Measurements from ENCODE around the gene SLC15A3.

The SLC15A3 gene

DNA sequence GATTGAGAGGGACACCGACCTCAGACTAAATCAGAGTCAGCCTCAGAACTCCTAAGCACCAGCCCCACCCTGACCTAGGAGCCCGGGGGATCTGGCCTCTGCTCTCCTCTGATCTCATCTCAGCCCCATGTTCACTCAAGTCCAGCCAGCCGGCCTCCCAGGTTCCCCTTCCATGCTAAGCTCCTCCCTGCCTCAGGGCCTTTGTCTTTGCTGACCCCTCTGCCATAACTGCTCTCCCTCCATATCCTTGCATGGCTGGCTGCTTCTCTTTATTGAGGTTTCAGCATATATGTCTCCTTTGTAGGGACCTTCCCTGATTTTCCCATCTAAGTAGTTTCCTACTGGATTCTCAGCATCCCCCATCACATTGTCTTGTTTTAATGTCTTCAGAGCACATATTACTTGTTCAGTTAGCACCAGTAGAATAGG lies 780 bp upstream of the SLC15A3 start:
- H3K79me2 ChIP-seq (ENCODE audit: low read length) = peaks cover 42% of the 10 kb centered on the region
- H3K27me3 ChIP-seq (ENCODE audit: low read depth, low read length) = no peaks in the 10 kb centered on the region
- TF ChIP-seq, protein P1, sequence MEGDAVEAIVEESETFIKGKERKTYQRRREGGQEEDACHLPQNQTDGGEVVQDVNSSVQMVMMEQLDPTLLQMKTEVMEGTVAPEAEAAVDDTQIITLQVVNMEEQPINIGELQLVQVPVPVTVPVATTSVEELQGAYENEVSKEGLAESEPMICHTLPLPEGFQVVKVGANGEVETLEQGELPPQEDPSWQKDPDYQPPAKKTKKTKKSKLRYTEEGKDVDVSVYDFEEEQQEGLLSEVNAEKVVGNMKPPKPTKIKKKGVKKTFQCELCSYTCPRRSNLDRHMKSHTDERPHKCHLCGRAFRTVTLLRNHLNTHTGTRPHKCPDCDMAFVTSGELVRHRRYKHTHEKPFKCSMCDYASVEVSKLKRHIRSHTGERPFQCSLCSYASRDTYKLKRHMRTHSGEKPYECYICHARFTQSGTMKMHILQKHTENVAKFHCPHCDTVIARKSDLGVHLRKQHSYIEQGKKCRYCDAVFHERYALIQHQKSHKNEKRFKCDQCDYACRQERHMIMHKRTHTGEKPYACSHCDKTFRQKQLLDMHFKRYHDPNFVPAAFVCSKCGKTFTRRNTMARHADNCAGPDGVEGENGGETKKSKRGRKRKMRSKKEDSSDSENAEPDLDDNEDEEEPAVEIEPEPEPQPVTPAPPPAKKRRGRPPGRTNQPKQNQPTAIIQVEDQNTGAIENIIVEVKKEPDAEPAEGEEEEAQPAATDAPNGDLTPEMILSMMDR (IDR thresholded peaks at IDR 0.05; ENCODE audit: low read depth, low read length) = no peak
- TF ChIP-seq EZH2phosphoT487 (IDR thresholded peaks at IDR 0.05; ENCODE audit: low read depth) = no peak
- no peaks in the 10 kb centered on the region for H3K9me3 ChIP-seq (ENCODE audit: insufficient read depth, low read length)
- H3K4me1 ChIP-seq (ENCODE audit: low read length) = peaks cover 54% of the 10 kb centered on the region
- H3K36me3 ChIP-seq (replicated peaks; ENCODE audit: low read depth, low read length) = peaks cover 21% of the 10 kb centered on the region
- H4K20me1 ChIP-seq (ENCODE audit: insufficient read depth, low read length) = peaks cover 29% of the 10 kb centered on the region
- H3K4me3 ChIP-seq (ENCODE audit: low read length) = peak overlapping the region; percentile 91
- H2AFZ ChIP-seq (ENCODE audit: low read depth, low read length) = no peak overlapping the region
- H3K27ac ChIP-seq (ENCODE audit: low read length) = peak overlapping the region; percentile 96
- H3K9ac ChIP-seq (ENCODE audit: low read length) = peak overlapping the region; percentile 98
- H3K4me2 ChIP-seq (ENCODE audit: low read length) = peak overlapping the region; percentile 98

DNA sequence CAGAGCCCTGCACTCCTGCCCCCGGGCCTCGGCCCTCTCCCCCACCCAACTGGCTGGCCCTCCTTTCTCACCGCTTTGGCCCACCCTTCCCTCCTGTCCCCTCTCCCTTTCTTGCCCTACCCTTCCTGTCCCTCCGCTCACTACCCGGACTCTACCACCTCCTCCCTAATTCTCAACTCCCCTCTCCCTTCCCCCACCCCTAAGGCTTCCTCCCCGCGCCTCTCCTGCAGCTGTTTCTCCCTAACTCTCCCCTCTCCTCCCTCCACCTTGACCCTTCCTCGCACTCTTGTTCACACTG lies 421 bp downstream of the SLC15A3 start:
- H3K4me1 ChIP-seq (ENCODE audit: low read length) = peaks cover 58% of the 10 kb centered on the region
- H4K20me1 ChIP-seq (ENCODE audit: insufficient read depth, low read length) = peaks cover 39% of the 10 kb centered on the region
- peaks cover 53% of the 10 kb centered on the region for H3K79me2 ChIP-seq (ENCODE audit: low read length)
- peak overlapping the region; percentile 98 for H3K4me2 ChIP-seq (ENCODE audit: low read length)
- no peak overlapping the region for H2AFZ ChIP-seq (ENCODE audit: low read depth, low read length)
- H3K36me3 ChIP-seq (replicated peaks; ENCODE audit: low read depth, low read length) = peaks cover 30% of the 10 kb centered on the region
- no peak for TF ChIP-seq EZH2phosphoT487 (IDR thresholded peaks at IDR 0.05; ENCODE audit: low read depth)
- TF ChIP-seq, protein P1 (IDR thresholded peaks at IDR 0.05; ENCODE audit: low read depth, low read length) = no peak
- H3K9ac ChIP-seq (ENCODE audit: low read length) = peak overlapping the region; percentile 98
- H3K4me3 ChIP-seq (ENCODE audit: low read length) = peak overlapping the region; percentile 91
- no peaks in the 10 kb centered on the region for H3K27me3 ChIP-seq (ENCODE audit: low read depth, low read length)
- H3K9me3 ChIP-seq (ENCODE audit: insufficient read depth, low read length) = no peaks in the 10 kb centered on the region
- H3K27ac ChIP-seq (ENCODE audit: low read length) = peak overlapping the region; percentile 96

DNA sequence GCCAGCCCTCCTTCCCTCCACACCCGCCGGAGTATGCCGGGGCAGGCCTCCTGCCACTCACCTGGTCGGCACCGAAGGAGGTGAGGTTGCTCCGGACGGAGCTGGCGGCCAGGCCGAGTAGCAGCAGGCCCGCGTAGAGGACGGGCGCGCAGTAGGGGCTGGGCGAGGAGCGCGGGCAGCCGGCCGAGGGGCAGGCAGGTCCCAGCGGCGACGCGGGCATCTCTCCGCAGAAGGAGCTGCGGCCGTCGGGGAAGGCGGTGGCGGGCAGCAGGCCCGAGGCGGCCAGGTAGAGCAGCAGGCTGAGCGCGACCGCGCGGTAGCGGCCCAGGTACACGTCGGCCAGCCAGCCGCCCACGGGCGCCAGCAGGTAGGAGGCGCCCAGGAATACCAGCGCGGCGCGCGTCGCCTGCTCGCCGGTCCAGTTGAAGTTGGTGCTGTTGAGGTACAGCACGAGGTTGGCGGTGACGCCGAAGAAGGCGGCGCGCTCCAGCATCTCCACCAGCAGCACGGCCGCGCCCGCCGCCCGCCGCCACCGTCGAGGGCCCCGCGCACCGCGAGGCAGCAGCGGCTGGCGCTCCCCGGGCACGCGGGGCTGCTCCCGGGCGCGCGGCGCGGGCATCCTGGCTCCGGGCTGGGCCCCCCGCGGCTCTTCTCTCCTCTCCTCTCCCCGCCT lies 907 bp downstream of the SLC15A3 start:
- Histone ChIP-seq H3K36me3 (replicated peaks; ENCODE audit: low read depth, low read length) (peaks cover 35% of the 10 kb centered on the region), H3K27ac (ENCODE audit: low read length) (peak overlapping the region; percentile 96), H3K4me2 (ENCODE audit: low read length) (peak overlapping the region; percentile 98), H3K9me3 (ENCODE audit: insufficient read depth, low read length) (no peaks in the 10 kb centered on the region), H3K79me2 (ENCODE audit: low read length) (peaks cover 58% of the 10 kb centered on the region), H3K9ac (ENCODE audit: low read length) (peak overlapping the region; percentile 98), H4K20me1 (ENCODE audit: insufficient read depth, low read length) (peaks cover 44% of the 10 kb centered on the region), H2AFZ (ENCODE audit: low read depth, low read length) (no peak overlapping the region), H3K4me3 (ENCODE audit: low read length) (peak overlapping the region; percentile 91), H3K27me3 (ENCODE audit: low read depth, low read length) (no peaks in the 10 kb centered on the region), H3K4me1 (ENCODE audit: low read length) (peaks cover 58% of the 10 kb centered on the region)
- TF ChIP-seq, protein P1 (IDR thresholded peaks at IDR 0.05; ENCODE audit: low read depth, low read length) = no peak
- TF ChIP-seq EZH2phosphoT487 (IDR thresholded peaks at IDR 0.05; ENCODE audit: low read depth) = no peak

DNA sequence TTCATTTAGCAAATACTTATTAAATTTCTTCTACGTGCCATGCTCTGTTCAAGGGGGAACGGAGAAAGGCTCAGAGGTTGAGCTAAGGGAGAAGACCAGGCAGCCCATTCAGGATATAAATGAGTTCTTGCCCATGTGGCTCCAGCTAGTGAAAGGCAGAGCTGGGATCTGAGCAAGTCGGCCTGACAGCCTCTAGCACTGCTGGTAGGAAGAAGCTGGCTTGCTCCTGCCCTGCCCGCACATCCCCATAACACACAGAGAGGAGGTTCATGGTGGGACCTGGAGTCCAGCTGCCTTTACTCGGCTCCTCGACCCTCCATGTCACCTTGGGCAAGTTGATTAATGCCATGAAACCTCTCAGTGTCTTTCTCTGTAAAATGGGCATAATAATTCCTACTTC lies 2.0 kb downstream of the SLC15A3 start:
- H3K9ac ChIP-seq (ENCODE audit: low read length) = peak overlapping the region; percentile 98
- no peak overlapping the region for H2AFZ ChIP-seq (ENCODE audit: low read depth, low read length)
- H3K9me3 ChIP-seq (ENCODE audit: insufficient read depth, low read length) = no peaks in the 10 kb centered on the region
- peaks cover 68% of the 10 kb centered on the region for H3K79me2 ChIP-seq (ENCODE audit: low read length)
- peaks cover 54% of the 10 kb centered on the region for H4K20me1 ChIP-seq (ENCODE audit: insufficient read depth, low read length)
- peak overlapping the region; percentile 96 for H3K27ac ChIP-seq (ENCODE audit: low read length)
- H3K4me2 ChIP-seq (ENCODE audit: low read length) = peak overlapping the region; percentile 98
- no peaks in the 10 kb centered on the region for H3K27me3 ChIP-seq (ENCODE audit: low read depth, low read length)
- peaks cover 50% of the 10 kb centered on the region for H3K4me1 ChIP-seq (ENCODE audit: low read length)
- H3K4me3 ChIP-seq (ENCODE audit: low read length) = peak overlapping the region; percentile 91
- TF ChIP-seq, protein P1 (IDR thresholded peaks at IDR 0.05; ENCODE audit: low read depth, low read length) = no peak
- TF ChIP-seq EZH2phosphoT487 (IDR thresholded peaks at IDR 0.05; ENCODE audit: low read depth) = no peak
- H3K36me3 ChIP-seq (replicated peaks; ENCODE audit: low read depth, low read length) = peaks cover 45% of the 10 kb centered on the region
